Measurements from ENCODE around the gene SYPL2.

SYPL2 gene

GRCh38 chr1:109513110-109513710 is 46.9 kb downstream of the SYPL2 start:
- no peak for DNase-seq (ENCODE audit: low read depth in 1 of 2, low spot score in 1 of 2)

DNA sequence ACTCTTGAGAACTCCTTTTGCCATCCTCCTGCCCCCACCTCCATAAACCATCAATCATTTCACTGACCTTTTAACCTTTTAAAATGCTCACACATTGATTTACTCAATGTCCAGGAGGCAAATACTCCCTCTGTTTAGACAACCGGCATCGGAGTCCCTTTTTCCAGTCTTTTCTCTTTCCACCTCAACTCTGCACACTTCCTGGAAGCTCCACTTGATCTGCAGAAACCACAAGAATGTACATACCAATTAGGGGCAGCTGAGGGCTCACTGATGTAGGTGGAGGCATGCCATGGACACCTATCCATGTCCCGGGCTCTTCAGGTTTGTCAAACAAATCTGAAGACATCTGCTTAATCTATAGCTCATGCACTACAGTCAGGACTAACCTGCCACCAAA is 48.5 kb downstream of the SYPL2 start:
- no peak for DNase-seq (ENCODE audit: low read depth in 1 of 2, low spot score in 1 of 2)

DNA sequence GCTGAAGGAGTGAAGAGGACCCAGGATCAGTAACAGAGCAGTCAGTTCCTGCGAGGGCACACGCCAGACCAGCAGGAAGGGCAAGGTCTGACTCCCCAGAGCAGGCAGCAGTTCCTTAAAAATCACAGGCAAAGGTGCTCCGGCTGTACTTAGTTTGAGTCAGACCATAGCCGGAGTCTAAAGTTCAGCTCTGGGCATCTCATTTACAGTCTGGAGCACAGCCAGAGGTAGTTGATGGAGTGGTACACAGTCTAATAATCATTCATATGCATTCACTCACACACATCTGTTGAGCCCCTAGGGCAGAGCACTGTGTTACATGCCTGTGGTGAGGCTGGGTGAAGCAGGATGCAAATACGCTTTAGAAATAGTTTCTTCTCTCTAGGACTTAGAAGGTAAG is 50.5 kb downstream of the SYPL2 start:
- no peak for DNase-seq (ENCODE audit: low read depth in 1 of 2, low spot score in 1 of 2)

- DNase-seq (ENCODE audit: low read depth in 1 of 2, low spot score in 1 of 2), result no peak
Observed at GRCh38 chr1:109517337-109517736, 51.0 kb downstream of the SYPL2 start.

DNA sequence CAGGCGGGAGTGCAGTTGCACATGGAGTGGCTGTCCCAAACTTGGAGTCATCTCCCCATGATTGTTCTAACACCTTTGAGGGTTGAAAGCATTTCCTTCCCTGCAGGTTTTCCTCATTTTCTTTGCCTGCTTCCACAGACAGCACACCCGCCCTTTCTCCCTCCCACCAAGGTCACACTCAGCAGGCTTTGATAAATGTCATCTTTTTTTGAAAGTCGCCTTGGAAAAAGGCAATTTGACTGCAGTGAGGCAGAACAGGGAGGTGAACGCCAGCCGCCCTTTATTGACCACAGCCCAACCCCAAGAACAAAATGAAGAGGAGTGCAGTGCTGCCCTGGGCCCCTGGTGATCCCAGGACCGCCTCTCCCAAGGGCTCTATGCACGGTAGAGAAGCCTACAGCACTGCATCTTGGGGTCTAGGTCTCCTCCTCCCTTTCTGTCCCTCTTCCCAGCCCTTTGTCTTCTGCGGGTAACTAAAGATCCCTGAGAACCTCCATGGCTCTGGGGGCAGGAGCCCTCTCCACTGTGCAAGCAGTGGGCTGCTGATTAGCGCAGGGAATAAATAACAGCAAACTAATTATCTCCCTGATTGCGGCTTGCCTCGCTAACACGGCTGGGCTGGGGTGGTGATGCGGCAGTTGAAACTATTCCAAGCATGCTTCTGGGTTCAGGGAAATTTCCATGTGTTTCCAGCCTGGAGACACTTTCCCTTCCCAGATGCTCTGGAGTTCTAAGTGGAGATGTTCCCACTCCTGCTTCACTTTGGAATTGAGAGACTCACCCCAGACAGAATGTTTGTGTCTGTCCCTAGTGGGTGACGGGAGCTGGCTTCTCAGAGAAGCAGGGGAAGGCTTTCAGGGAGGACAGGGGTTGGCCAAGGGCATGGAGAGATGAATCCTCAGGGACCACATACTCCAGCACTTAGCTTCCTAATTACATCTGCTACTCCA is 54.9 kb downstream of the SYPL2 start:
- no peak for DNase-seq (ENCODE audit: low read depth in 1 of 2, low spot score in 1 of 2)

DNA sequence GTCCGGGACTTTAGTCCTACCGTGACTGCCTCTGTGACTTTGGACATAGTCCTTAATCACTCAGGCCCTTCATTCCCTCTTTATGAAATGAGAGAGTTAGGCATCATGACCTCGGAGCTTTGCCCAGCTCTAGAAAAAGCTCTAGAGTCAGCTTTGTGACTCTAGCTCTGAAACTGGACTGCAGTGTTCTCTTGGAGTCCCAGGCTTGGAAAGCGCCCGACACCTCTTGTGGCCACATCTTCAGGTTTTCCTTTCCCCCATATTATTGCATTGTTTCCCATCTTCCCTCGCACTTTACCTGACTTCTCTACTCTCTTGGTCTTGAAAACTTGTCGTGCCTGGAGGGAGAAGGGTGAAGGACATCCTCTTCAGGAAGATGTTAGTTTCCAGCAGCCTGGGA is 55.7 kb downstream of the SYPL2 start:
- DNase-seq (ENCODE audit: low read depth in 1 of 2, low spot score in 1 of 2), result no peak

DNA sequence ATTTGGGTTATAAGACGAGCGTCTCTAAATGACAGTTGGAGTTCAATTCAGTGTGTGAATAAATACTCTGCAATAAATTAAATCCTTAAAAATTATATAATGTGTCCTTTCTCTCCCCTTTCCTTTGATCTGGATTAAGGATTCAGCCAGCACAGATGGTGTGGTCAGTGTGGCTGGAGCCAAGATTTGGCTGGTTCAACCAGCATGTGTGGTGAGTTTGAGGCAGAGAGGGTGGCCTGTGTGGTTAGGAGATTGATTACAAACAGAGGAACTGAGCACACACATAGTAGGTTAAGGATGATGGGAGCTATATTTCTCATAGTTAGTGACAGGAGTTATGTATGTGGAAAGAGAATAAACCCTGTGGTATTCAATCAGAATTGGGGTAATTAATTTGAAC is 57.4 kb downstream of the SYPL2 start:
- no peak for DNase-seq (ENCODE audit: low read depth in 1 of 2, low spot score in 1 of 2)

- DNase-seq (ENCODE audit: low read depth in 1 of 2, low spot score in 1 of 2), result no peak
Observed at GRCh38 chr1:109527098-109527811, 60.9 kb downstream of the SYPL2 start.

DNA sequence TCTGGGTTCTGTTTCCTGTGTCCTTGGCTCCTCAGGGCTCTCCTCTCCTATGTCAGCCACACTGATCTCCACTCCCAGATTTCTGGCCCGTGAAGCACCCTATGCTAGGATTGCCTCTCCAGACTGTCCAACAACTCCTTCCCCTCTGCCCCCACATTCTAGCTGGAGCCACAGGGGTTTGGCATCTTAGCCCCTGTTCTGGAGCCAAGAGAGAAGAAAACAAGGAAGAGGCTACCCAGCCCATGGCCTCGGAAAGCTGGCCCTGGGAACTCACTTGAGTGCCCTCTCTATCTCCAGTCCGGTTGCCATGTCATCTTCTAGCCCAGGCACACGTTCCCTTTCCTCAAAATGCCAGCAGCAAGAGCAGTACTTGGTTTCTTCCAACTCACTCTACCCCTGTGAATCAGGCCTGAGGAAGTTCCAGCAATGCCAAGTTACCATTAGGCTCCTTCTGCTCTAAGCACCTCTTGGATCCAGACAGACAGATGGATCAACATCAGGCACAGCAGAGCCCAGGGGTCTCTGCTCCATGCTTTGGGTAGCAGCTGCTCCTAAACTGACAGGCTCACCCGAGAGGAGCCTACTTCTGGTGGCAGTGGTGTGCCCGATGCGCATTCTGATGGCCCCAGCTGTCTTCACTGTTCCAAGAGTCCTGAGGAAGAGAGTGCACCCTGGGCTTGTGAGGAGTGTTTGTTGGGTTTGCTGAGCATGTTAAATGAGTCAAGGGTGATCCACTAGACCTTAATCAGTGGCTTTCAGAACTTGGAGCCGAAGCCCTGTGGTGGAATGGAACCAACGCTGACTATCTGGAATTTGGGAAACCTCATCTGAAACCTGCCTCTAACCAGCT is 61.7 kb downstream of the SYPL2 start:
- no peak for DNase-seq (ENCODE audit: low read depth in 1 of 2, low spot score in 1 of 2)

- no peak for DNase-seq (ENCODE audit: low read depth in 1 of 2, low spot score in 1 of 2)
Observed at GRCh38 chr1:109528712-109529111, 62.4 kb downstream of the SYPL2 start.

DNA sequence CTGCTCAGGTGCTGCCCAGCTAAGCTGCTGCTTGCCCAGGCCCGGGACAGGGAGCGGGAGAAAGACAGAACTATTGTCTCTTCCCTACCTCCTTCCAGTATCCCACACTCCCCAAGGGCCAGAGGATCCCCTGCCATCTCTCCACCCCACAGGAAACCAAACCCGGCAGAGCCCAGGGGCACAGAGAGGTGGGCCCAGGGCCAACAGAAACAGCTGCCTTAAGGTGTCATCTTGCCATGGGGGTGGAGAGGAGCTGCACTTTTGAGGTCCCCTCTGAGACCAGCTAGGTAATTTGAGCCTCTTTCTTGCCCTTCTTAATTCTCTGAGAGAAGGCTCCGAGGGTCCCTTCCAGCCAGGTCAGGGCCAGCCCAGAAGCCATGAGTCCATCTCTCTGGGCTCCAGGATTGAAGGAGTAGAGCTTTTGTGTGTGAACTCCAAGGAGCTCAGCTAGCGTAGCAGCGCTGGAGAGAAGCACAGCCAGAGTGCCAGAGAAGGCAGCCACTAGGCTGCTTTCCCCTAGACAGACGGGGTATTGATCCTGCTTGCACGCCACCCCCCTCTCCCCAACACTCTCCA is 63.6 kb downstream of the SYPL2 start:
- DNase-seq (ENCODE audit: low read depth in 1 of 2, low spot score in 1 of 2), result no peak

GRCh38 chr1:109530457-109531087 is 64.2 kb downstream of the SYPL2 start:
- no peak for DNase-seq (ENCODE audit: low read depth in 1 of 2, low spot score in 1 of 2)

DNA sequence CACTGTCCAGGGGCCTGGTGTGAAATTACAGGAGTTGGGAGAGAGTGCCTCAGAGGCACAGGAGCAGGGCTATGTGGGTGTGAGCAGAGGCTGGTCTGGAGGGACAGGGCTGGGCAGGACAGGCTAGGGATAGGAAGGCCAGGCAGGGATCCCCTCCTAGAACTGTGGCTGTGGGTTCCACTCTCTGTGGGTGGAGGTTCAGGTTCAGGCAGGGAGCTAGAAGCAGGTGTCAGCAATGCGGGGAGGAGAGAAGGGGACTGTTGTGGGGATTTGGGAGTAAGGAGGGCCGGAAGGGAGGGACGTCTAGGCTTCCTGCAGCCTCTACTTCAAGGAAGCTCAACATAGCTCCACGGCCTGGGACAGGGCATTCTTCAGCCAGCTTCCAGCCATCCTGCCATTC is 65.0 kb downstream of the SYPL2 start:
- no peak for DNase-seq (ENCODE audit: low read depth in 1 of 2, low spot score in 1 of 2)
